Body of pancreas (tissue), 4 donors: ENCODE measurements around the gene SELENOS.

Experiments used
- POLR2A ChIP-seq, 3 donors: fragments of 450-650 bp; IDR thresholded peaks; one replicate each; pipeline ENCODE4 v1.6.1; 2016; ENCODE audit warnings: antibody characterized with exemption in 3 of 3, mild to moderate bottlenecking in 2 of 3
- TF ChIP-seq, protein P1 (sequence below), 7 experiments: fragments of 450-650 bp in 4 of 7; fragments of 200-600 bp in 3 of 7; sonication (generic) in 3 of 7; IDR thresholded peaks; one replicate each; pipeline ENCODE4 v1.5.1; 2016 to 2019; ENCODE audit warnings: antibody characterized with exemption in 7 of 7

DNA sequence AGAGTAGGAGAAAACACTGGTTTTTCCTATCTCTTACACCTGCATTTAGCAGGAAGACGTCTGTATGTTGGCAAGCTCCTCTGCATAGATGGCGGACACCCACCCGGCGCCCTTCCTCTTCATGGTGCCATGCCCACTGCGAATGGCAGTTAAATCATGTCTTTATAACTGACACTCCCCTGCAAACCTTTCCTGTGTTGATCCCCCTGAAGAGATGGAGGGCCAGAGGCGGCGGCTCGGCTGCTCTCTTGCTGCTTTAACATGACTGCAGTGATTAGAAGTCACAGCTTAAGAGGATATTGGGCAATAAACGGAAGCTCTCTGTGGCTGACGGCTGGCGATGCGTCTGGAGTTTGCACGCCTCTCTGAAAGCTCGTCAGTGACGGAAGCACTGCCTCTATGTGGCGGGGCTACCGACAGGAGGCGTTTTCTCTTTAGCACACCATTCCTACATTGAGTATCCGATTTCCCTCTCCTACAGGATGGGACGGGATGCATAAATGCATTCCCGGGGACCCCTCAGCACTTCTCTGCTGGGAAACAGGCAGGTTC is 43.3 kb upstream of the SELENOS start:
- TF ChIP-seq, protein P1, sequence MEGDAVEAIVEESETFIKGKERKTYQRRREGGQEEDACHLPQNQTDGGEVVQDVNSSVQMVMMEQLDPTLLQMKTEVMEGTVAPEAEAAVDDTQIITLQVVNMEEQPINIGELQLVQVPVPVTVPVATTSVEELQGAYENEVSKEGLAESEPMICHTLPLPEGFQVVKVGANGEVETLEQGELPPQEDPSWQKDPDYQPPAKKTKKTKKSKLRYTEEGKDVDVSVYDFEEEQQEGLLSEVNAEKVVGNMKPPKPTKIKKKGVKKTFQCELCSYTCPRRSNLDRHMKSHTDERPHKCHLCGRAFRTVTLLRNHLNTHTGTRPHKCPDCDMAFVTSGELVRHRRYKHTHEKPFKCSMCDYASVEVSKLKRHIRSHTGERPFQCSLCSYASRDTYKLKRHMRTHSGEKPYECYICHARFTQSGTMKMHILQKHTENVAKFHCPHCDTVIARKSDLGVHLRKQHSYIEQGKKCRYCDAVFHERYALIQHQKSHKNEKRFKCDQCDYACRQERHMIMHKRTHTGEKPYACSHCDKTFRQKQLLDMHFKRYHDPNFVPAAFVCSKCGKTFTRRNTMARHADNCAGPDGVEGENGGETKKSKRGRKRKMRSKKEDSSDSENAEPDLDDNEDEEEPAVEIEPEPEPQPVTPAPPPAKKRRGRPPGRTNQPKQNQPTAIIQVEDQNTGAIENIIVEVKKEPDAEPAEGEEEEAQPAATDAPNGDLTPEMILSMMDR (IDR thresholded peaks at IDR 0.05) = peak in 2 of 7 experiments; percentile 9 to 20
- peak in 1 of 3 donors; percentile 14 for TF ChIP-seq POLR2A (IDR thresholded peaks at IDR 0.05)
